K562 (cell line): ENCODE results near the gene CLDN7. TPM values are rescaled to one million over a fixed set of nuclear protein-coding genes. Genes with fewer than 3 reads are reported as not detected.

Experiments
- ADNP ChIP-seq: fragments of 200-800 bp; sonication (Bioruptor generic); IDR thresholded peaks from 2 replicates; pipeline ENCODE4 v1.6.1; 2016; ENCODE audit warnings: missing genetic modification characterization, missing compliant biosample characterization
- CEBPG ChIP-seq, 3 experiments: fragments of 200-800 bp in 1 of 3; sonication (Bioruptor generic) in 1 of 3; sonication (generic) in 1 of 3; formaldehyde crosslinking in 1 of 3; IDR thresholded peaks in 2 of 3; conservative IDR thresholded peaks in 1 of 3; 2 replicates each; pipeline versions ENCODE4 v1.6.1 to v1.8.0; 2016 to 2022; ENCODE audit warnings: missing compliant biosample characterization in 2 of 3, missing genetic modification characterization in 2 of 3, mild to moderate bottlenecking in 1 of 3, missing genetic modification reagents in 1 of 3
- ELF1 ChIP-seq: fragments of 200-800 bp; sonication (Bioruptor generic); IDR thresholded peaks from 2 replicates; pipeline ENCODE4 v1.6.1; 2016; ENCODE audit warnings: missing genetic modification characterization, missing compliant biosample characterization
- FOXK1 ChIP-seq: sonication (generic); formaldehyde crosslinking; IDR thresholded peaks from 2 replicates; pipeline ENCODE4 v1.8.0; 2022; ENCODE audit warnings: missing genetic modification reagents, mild to moderate bottlenecking, borderline replicate concordance
- FUS ChIP-seq: fragments of 200-400 bp; formaldehyde crosslinking; optimal IDR thresholded peaks from 2 replicates; pipeline ENCODE3; 2017; ENCODE audit warnings: low read depth, low read length
- GTF2A2 ChIP-seq: IDR thresholded peaks from 2 replicates; pipeline ENCODE4 v1.6.1; 2016; ENCODE audit warnings: mild to moderate bottlenecking, missing genetic modification characterization, missing compliant biosample characterization
- GTF2F1 ChIP-seq: IDR thresholded peaks from 2 replicates; pipeline ENCODE4 v1.6.1; 2011; ENCODE audit warnings: low read depth, low read length, improper control_type of control experiment
- HDAC2 ChIP-seq: fragments of 450-650 bp; IDR thresholded peaks from 2 replicates; pipeline ENCODE4 v1.6.1; 2016; ENCODE audit warnings: mild to moderate bottlenecking
- HDAC3 ChIP-seq: fragments of 450-650 bp; IDR thresholded peaks from 2 replicates; pipeline ENCODE4 v1.6.1; 2018; ENCODE audit warnings: borderline replicate concordance, mild to moderate bottlenecking, moderate library complexity; ENCODE audit not compliant: partially characterized antibody
- NR2C1 ChIP-seq, 2 experiments: fragments of 450-650 bp; IDR thresholded peaks; 2 replicates each; pipeline ENCODE4 v1.6.1; 2017; ENCODE audit warnings: mild to moderate bottlenecking in 2 of 2, antibody characterized with exemption in 1 of 2, inconsistent platforms in 1 of 2, missing compliant biosample characterization in 1 of 2, missing genetic modification characterization in 1 of 2
- PCBP2 ChIP-seq: fragments of 200-400 bp; formaldehyde crosslinking; IDR thresholded peaks from 2 replicates; pipeline ENCODE4 v1.6.1; 2018; ENCODE audit warnings: low read length, low read depth, mild to moderate bottlenecking, moderate library complexity; ENCODE audit not compliant: poor library complexity, severe bottlenecking
- POLR2G ChIP-seq: fragments of 200-400 bp; formaldehyde crosslinking; IDR thresholded peaks from 2 replicates; pipeline ENCODE4 v1.6.1; 2017; ENCODE audit warnings: low read depth, mild to moderate bottlenecking, antibody characterized with exemption, low read length, moderate library complexity
- POLR3G ChIP-seq: IDR thresholded peaks from 2 replicates; pipeline ENCODE4 v1.6.1; 2011; ENCODE audit not compliant: insufficient read length, insufficient replicate concordance; ENCODE audit errors: extremely low read depth
- RBM22 ChIP-seq: fragments of 200-400 bp; formaldehyde crosslinking; IDR thresholded peaks from 2 replicates; pipeline ENCODE4 v1.6.1; 2018; ENCODE audit warnings: low read length, low read depth; ENCODE audit not compliant: poor library complexity, severe bottlenecking
- SAFB2 ChIP-seq: fragments of 200-400 bp; formaldehyde crosslinking; IDR thresholded peaks from 2 replicates; pipeline ENCODE4 v1.6.1; 2018; ENCODE audit warnings: borderline replicate concordance, low read length, low read depth, moderate library complexity; ENCODE audit not compliant: severe bottlenecking
- SMAD1 ChIP-seq: fragments of 150-350 bp; IDR thresholded peaks from 2 replicates; pipeline ENCODE4 v1.6.1; 2014; ENCODE audit warnings: low read length, low read depth; ENCODE audit not compliant: partially characterized antibody
- YBX1 ChIP-seq: fragments of 450-650 bp; IDR thresholded peaks from 2 replicates; pipeline ENCODE4 v1.7.1; 2016; ENCODE audit warnings: mild to moderate bottlenecking
- YY1 ChIP-seq, 3 experiments: IDR thresholded peaks; 2 replicates each; pipeline ENCODE4 v1.6.1; 2011; ENCODE audit warnings: low read length in 2 of 3, mild to moderate bottlenecking in 2 of 3, moderate library complexity in 2 of 3, borderline replicate concordance in 1 of 3, control low read depth in 1 of 3, low read depth in 1 of 3; ENCODE audit not compliant: insufficient read depth in 3 of 3, insufficient replicate concordance in 2 of 3, control insufficient read depth in 1 of 3, insufficient read length in 1 of 3; ENCODE audit errors: extremely low read depth in 1 of 3
- ZFP36 ChIP-seq: fragments of 150-350 bp; IDR thresholded peaks from 2 replicates; pipeline ENCODE4 v1.6.1; 2018; ENCODE audit warnings: low read length, low read depth; ENCODE audit not compliant: partially characterized antibody
- ZKSCAN3 ChIP-seq: fragments of 250-450 bp; sonication (Bioruptor Pico); IDR thresholded peaks from 2 replicates; pipeline ENCODE4 v1.4.0; 2020
- ZNF140 ChIP-seq: fragments of 250-450 bp; sonication (Bioruptor Pico); IDR thresholded peaks from 2 replicates; pipeline ENCODE4 v1.8.0; 2021; ENCODE audit warnings: moderate library complexity, mild to moderate bottlenecking, inconsistent platforms
- ZNF239 ChIP-seq: fragments of 250-450 bp; sonication (Bioruptor Pico); IDR thresholded peaks from 2 replicates; pipeline ENCODE4 v1.4.0; 2020; ENCODE audit warnings: mild to moderate bottlenecking
- polyA plus RNA-seq, 8 experiments: library from polyadenylated mRNA; depleted of rRNA in 4 of 8; stranded (reverse) in 5 of 8; unstranded in 3 of 8; fragments of >200 nt; fragmentation: Nextera tagmentation in 2 of 8; fragmentation: Illumina TruSeq in 1 of 8; extraction: Ambion mirVana in 2 of 8; extraction: Trizol in 1 of 8; gene quantifications; 2 replicates each; pipeline versions ENCODE4 v1.2.1 to v1.2.3, GENCODE V29; 2011 to 2014; ENCODE audit warnings: inconsistent platforms in 1 of 8, missing spikeins in 1 of 8
- total RNA-seq, 7 experiments: library from RNA; depleted of rRNA in 6 of 7; stranded (reverse); fragments of >200 nt in 6 of 7; fragmentation: Illumina TruSeq in 2 of 7; extraction: Trizol in 2 of 7; gene quantifications; 2 replicates each; pipeline versions ENCODE4 v1.2.1 to v1.2.3, GENCODE V29; 2011 to 2021; ENCODE audit warnings: low replicate concordance in 1 of 7
- TF ChIP-seq, protein P1 (sequence below): fragments of 450-650 bp; IDR thresholded peaks from 2 replicates; pipeline ENCODE4 v1.6.1; 2016; ENCODE audit warnings: antibody characterized with exemption
- TF ChIP-seq, protein P2 (sequence below), 2 experiments: fragments of 450-650 bp; conservative IDR thresholded peaks; 2 replicates each; pipeline ENCODE4 v1.6.1; 2017; ENCODE audit warnings: mild to moderate bottlenecking in 2 of 2, moderate library complexity in 2 of 2

The CLDN7 gene
- total and polyA plus RNA-seq, 9 of the 15 experiments (the other 6 are each of a cell fraction or from before 2014, with no cell fraction given) = 2.2 to 14.5 (median 7.6) TPM

DNA sequence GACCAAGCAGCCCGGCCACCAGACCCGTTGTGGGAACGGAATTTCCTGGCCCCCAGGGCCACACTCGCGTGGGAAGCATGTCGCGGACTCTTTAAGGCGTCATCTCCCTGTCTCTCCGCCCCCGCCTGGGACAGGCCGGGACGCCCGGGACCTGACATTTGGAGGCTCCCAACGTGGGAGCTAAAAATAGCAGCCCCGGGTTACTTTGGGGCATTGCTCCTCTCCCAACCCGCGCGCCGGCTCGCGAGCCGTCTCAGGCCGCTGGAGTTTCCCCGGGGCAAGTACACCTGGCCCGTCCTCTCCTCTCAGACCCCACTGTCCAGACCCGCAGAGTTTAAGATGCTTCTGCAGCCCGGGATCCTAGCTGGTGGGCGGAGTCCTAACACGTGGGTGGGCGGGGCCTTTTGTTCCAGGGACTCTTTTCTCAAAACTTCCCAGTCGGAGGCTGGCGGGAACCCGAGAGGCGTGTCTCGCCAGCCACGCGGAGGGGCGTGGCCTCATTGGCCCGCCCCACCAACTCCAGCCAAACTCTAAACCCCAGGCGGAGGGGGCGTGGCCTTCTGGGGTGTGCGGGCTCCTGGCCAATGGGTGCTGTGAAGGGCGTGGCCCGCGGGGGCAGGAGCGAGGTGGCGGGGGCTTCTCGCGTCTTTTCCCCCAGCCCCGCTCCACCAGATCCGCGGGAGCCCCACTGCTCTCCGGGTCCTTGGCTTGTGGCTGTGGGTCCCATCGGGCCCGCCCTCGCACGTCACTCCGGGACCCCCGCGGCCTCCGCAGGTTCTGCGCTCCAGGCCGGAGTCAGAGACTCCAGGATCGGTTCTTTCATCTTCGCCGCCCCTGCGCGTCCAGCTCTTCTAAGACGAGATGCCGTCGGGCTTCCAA lies 19.0 kb upstream of the CLDN7 start, which contains the start of gene SLC2A4 (continued):
- TF ChIP-seq ADNP (tag) (no peak), POLR2G (peak; percentile 59), ZFP36 (no peak), PCBP2 (no peak), ZNF239 (no peak), FUS (no peak), GTF2F1 (no peak), ZNF140 (CRISPR knock-in tag) (no peak), SMAD1 (no peak), YBX1 (no peak), POLR3G (no peak), YY1 (IDR thresholded peaks at IDR 0.05; ENCODE audit: borderline replicate concordance in 1 of 3, control insufficient read depth in 1 of 3, extremely low read depth in 1 of 3, insufficient read depth in 3 of 3, insufficient read length in 1 of 3, insufficient replicate concordance in 2 of 3, low read depth in 1 of 3, low read length in 2 of 3) (no peak), SAFB2 (no peak), FOXK1 (CRISPR knock-in tag) (no peak), NR2C1 (IDR thresholded peaks at IDR 0.05) (no peak), NR2C1 (tag; IDR thresholded peaks at IDR 0.05) (no peak), GTF2A2 (no peak), HDAC2 (0 out of 2 replicates have a peak, but pooled peaks have one; percentile 48), ELF1 (tag) (no peak), HDAC3 (no peak), CEBPG (CRISPR knock-in tag; IDR thresholded peaks at IDR 0.05) (no peak), CEBPG (tag; conservative IDR thresholded peaks at IDR 0.05 in 1 of 2, IDR thresholded peaks at IDR 0.05 in 1 of 2) (no peak), ZKSCAN3 (CRISPR knock-in tag) (no peak), RBM22 (no peak)
- TF ChIP-seq, protein P1, sequence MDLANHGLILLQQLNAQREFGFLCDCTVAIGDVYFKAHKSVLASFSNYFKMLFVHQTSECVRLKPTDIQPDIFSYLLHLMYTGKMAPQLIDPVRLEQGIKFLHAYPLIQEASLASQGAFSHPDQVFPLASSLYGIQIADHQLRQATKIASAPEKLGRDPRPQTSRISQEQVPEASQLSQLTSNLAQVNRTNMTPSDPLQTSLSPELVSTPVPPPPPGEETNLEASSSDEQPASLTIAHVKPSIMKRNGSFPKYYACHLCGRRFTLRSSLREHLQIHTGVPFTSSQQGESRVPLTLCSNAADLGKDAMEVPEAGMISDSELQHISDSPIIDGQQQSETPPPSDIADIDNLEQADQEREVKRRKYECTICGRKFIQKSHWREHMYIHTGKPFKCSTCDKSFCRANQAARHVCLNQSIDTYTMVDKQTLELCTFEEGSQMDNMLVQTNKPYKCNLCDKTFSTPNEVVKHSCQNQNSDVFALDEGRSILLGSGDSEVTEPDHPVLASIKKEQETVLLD = 0 out of 2 replicates have a peak, but pooled peaks have one; percentile 8
- TF ChIP-seq, protein P2, sequence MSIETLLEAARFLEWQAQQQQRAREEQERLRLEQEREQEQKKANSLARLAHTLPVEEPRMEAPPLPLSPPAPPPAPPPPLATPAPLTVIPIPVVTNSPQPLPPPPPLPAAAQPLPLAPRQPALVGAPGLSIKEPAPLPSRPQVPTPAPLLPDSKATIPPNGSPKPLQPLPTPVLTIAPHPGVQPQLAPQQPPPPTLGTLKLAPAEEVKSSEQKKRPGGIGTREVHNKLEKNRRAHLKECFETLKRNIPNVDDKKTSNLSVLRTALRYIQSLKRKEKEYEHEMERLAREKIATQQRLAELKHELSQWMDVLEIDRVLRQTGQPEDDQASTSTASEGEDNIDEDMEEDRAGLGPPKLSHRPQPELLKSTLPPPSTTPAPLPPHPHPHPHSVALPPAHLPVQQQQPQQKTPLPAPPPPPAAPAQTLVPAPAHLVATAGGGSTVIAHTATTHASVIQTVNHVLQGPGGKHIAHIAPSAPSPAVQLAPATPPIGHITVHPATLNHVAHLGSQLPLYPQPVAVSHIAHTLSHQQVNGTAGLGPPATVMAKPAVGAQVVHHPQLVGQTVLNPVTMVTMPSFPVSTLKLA (conservative IDR thresholded peaks at IDR 0.05) = peak; percentile 98 to 99
